ENCODE measurements around the gene CELA1.

- TF ChIP-seq CTCF (IDR thresholded peaks at IDR 0.05) (no peak), POLR2A (IDR thresholded peaks at IDR 0.05) (no peak)
Observed at GRCh38 chr12:51386351-51386750, 39.9 kb upstream of the CELA1 start.
